Measurements from ENCODE around the gene COL5A1. TPM values are rescaled to one million over a fixed set of nuclear protein-coding genes. Genes with fewer than 3 reads are reported as not detected.
A peak's percentile ranks its signal among the peaks of the same experiment; 100 is the strongest.

COL5A1 gene
- total RNA-seq, 1 experiment from 2014 or later: 10.1 TPM

GRCh38 chr9:134618833-134619447 is 22.7 kb upstream of the COL5A1 start:
- no peaks in the 10 kb centered on the region for H3K27me3 ChIP-seq (ENCODE audit: control insufficient read depth, insufficient read depth, low read length)
- H3K36me3 ChIP-seq (replicated peaks; ENCODE audit: control insufficient read depth, insufficient read depth, low read length): no peaks in the 10 kb centered on the region
- H3K4me3 ChIP-seq (ENCODE audit: insufficient read depth, low read depth, low read length): no peak overlapping the region
- peak; percentile 23 for DNase-seq

GRCh38 chr9:134619448-134619982 is 22.1 kb upstream of the COL5A1 start:
- DNase-seq: no peak
- no peaks in the 10 kb centered on the region for H3K27me3 ChIP-seq (ENCODE audit: control insufficient read depth, insufficient read depth, low read length)
- H3K36me3 ChIP-seq (replicated peaks; ENCODE audit: control insufficient read depth, insufficient read depth, low read length): no peaks in the 10 kb centered on the region
- no peak overlapping the region for H3K4me3 ChIP-seq (ENCODE audit: insufficient read depth, low read depth, low read length)

- H3K4me3 ChIP-seq (ENCODE audit: insufficient read depth, low read depth, low read length): no peak overlapping the region
- H3K27me3 ChIP-seq (ENCODE audit: control insufficient read depth, insufficient read depth, low read length): no peaks in the 10 kb centered on the region
- no peaks in the 10 kb centered on the region for H3K36me3 ChIP-seq (replicated peaks; ENCODE audit: control insufficient read depth, insufficient read depth, low read length)
- DNase-seq: peak; percentile 31
Measured at GRCh38 chr9:134619983-134620661, 21.5 kb upstream of the COL5A1 start.

GRCh38 chr9:134620751-134621557 is 20.6 kb upstream of the COL5A1 start:
- Histone ChIP-seq H3K27me3 (ENCODE audit: control insufficient read depth, insufficient read depth, low read length) (no peaks in the 10 kb centered on the region), H3K4me3 (ENCODE audit: insufficient read depth, low read depth, low read length) (no peak overlapping the region), H3K36me3 (replicated peaks; ENCODE audit: control insufficient read depth, insufficient read depth, low read length) (no peaks in the 10 kb centered on the region)
- peak; percentile 34 for DNase-seq

GRCh38 chr9:134621558-134622110 is 20.0 kb upstream of the COL5A1 start:
- no peaks in the 10 kb centered on the region for H3K36me3 ChIP-seq (replicated peaks; ENCODE audit: control insufficient read depth, insufficient read depth, low read length)
- no peak for DNase-seq

GRCh38 chr9:134622896-134623257 is 18.7 kb upstream of the COL5A1 start:
- Histone ChIP-seq H3K27me3 (ENCODE audit: control insufficient read depth, insufficient read depth, low read length) (no peaks in the 10 kb centered on the region), H3K4me3 (ENCODE audit: insufficient read depth, low read depth, low read length) (no peak overlapping the region), H3K36me3 (replicated peaks; ENCODE audit: control insufficient read depth, insufficient read depth, low read length) (no peaks in the 10 kb centered on the region)
- no peak for DNase-seq

More at GRCh38 chr9:134621558-134622110, 20.0 kb upstream of the COL5A1 start:
- H3K27me3 ChIP-seq (ENCODE audit: control insufficient read depth, insufficient read depth, low read length): no peaks in the 10 kb centered on the region
- H3K4me3 ChIP-seq (ENCODE audit: insufficient read depth, low read depth, low read length): no peak overlapping the region

- Histone ChIP-seq H3K27me3 (ENCODE audit: control insufficient read depth, insufficient read depth, low read length) (no peaks in the 10 kb centered on the region), H3K4me3 (ENCODE audit: insufficient read depth, low read depth, low read length) (no peak overlapping the region), H3K36me3 (replicated peaks; ENCODE audit: control insufficient read depth, insufficient read depth, low read length) (no peaks in the 10 kb centered on the region)
- peak; percentile 36 for DNase-seq
Measured at GRCh38 chr9:134623258-134624066, 18.1 kb upstream of the COL5A1 start.

- peak; percentile 33 for DNase-seq
- Histone ChIP-seq H3K36me3 (replicated peaks; ENCODE audit: control insufficient read depth, insufficient read depth, low read length) (no peaks in the 10 kb centered on the region), H3K27me3 (ENCODE audit: control insufficient read depth, insufficient read depth, low read length) (no peaks in the 10 kb centered on the region), H3K4me3 (ENCODE audit: insufficient read depth, low read depth, low read length) (no peak overlapping the region)
Measured at GRCh38 chr9:134624137-134624591, 17.4 kb upstream of the COL5A1 start.

GRCh38 chr9:134624621-134625181 is 16.9 kb upstream of the COL5A1 start:
- peak; percentile 33 for DNase-seq
- no peaks in the 10 kb centered on the region for H3K36me3 ChIP-seq (replicated peaks; ENCODE audit: control insufficient read depth, insufficient read depth, low read length)
- H3K4me3 ChIP-seq (ENCODE audit: insufficient read depth, low read depth, low read length): no peak overlapping the region
- H3K27me3 ChIP-seq (ENCODE audit: control insufficient read depth, insufficient read depth, low read length): no peaks in the 10 kb centered on the region

GRCh38 chr9:134625361-134626068 is 16.1 kb upstream of the COL5A1 start:
- H3K27me3 ChIP-seq (ENCODE audit: control insufficient read depth, insufficient read depth, low read length): no peaks in the 10 kb centered on the region
- DNase-seq: peak; percentile 51
- no peaks in the 10 kb centered on the region for H3K36me3 ChIP-seq (replicated peaks; ENCODE audit: control insufficient read depth, insufficient read depth, low read length)
- no peak overlapping the region for H3K4me3 ChIP-seq (ENCODE audit: insufficient read depth, low read depth, low read length)

- no peak overlapping the region for H3K4me3 ChIP-seq (ENCODE audit: insufficient read depth, low read depth, low read length)
- no peaks in the 10 kb centered on the region for H3K27me3 ChIP-seq (ENCODE audit: control insufficient read depth, insufficient read depth, low read length)
- no peaks in the 10 kb centered on the region for H3K36me3 ChIP-seq (replicated peaks; ENCODE audit: control insufficient read depth, insufficient read depth, low read length)
- DNase-seq: peak; percentile 45
Measured at GRCh38 chr9:134626069-134626423, 15.6 kb upstream of the COL5A1 start.

GRCh38 chr9:134626571-134627416 is 14.8 kb upstream of the COL5A1 start:
- no peaks in the 10 kb centered on the region for H3K36me3 ChIP-seq (replicated peaks; ENCODE audit: control insufficient read depth, insufficient read depth, low read length)
- DNase-seq: peak; percentile 65
- no peak overlapping the region for H3K4me3 ChIP-seq (ENCODE audit: insufficient read depth, low read depth, low read length)
- H3K27me3 ChIP-seq (ENCODE audit: control insufficient read depth, insufficient read depth, low read length): no peaks in the 10 kb centered on the region
